Measurements from ENCODE around the gene TRMT2B. TPM values are rescaled to one million over a fixed set of nuclear protein-coding genes. Genes with fewer than 3 reads are reported as not detected.

TRMT2B gene
- total and polyA plus RNA-seq, 2 of the 13 experiments (the other 11 are each of a cell fraction or from before 2014, with no cell fraction given) = 7.0 to 11.2 TPM

DNA sequence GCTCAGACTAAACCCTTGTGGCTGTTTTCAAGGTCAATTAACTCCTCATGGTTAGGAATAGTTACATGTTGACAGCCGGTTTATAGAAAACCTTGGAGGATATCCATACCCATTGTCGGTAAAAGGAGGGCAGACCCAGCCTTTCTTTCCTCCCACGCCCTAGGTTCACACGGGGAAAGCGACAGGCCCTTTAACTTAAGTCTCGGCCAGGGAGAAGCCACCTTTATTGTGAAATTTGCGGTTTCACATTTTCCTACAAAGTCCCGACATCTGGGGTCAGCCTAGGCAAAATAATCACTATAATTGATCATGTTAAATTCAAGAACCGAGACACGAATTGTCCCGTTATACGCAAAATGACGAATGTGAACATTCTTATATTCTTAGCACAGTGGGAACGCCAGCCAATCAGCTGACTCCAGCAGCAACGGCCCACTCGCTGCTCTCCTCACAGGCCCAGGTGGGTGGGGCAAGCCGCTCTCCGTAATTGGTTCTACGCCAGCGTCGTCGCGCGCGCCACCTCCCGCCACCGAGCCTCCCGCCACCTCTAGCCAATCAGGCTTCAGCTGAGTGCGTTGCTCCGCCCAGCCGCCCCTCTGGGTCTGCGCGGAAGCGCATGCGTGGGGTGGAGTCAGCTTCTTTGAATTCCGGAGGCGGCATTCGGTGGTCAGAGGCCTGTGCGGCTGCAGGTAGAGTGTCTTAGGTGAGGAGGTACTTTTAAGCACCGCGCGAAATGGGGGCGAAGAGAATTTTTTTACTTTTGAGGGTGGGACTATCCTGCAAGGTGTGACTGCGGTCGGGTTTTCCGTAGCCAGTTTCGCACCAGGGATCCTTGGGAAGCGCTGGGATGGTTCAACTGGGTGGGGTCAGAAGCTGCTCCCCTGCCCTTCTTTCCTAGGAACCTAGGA, 45.9 kb upstream of the TRMT2B start, which contains the start of gene CENPI (continued):
- TF ChIP-seq ATF2 (CRISPR knock-in tag; IDR thresholded peaks at IDR 0.05) (0 out of 2 replicates have a peak, but pooled peaks have one; percentile 2), ZZZ3 (CRISPR knock-in tag; IDR thresholded peaks at IDR 0.05; ENCODE audit: borderline replicate concordance) (no peak), RFXAP (CRISPR knock-in tag; IDR thresholded peaks at IDR 0.05; ENCODE audit: borderline replicate concordance) (0 out of 2 replicates have a peak, but pooled peaks have one; percentile 55), POGZ (CRISPR knock-in tag; IDR thresholded peaks at IDR 0.05) (peak; percentile 84), HNF4G (IDR thresholded peaks at IDR 0.05; ENCODE audit: borderline replicate concordance, low read depth, low read length) (no peak), HNF4G (CRISPR knock-in tag; IDR thresholded peaks at IDR 0.05; ENCODE audit: borderline replicate concordance, low read depth) (no peak), CERS6 (CRISPR knock-in tag; IDR thresholded peaks at IDR 0.05) (no peak), ZNF263 (CRISPR knock-in tag; IDR thresholded peaks at IDR 0.05) (no peak), RFX1 (IDR thresholded peaks at IDR 0.05) (no peak), MXD4 (CRISPR knock-in tag; IDR thresholded peaks at IDR 0.05) (no peak), MAFK (conservative IDR thresholded peaks at IDR 0.05 in 1 of 2, IDR thresholded peaks at IDR 0.05 in 1 of 2; ENCODE audit: low read length in 2 of 2) (0 out of 4 replicates have a peak, but pooled peaks of 1 of the 2 experiments have one; percentile 6), NPAS2 (CRISPR knock-in tag; IDR thresholded peaks at IDR 0.05; ENCODE audit: borderline replicate concordance) (no peak), ZMYM2 (CRISPR knock-in tag; IDR thresholded peaks at IDR 0.05) (no peak), MLLT10 (CRISPR knock-in tag; IDR thresholded peaks at IDR 0.05) (no peak), SP2 (CRISPR knock-in tag; IDR thresholded peaks at IDR 0.05) (peak; percentile 77), TRIM24 (CRISPR knock-in tag; IDR thresholded peaks at IDR 0.05) (no peak), MXI1 (IDR thresholded peaks at IDR 0.05; ENCODE audit: borderline replicate concordance, low read depth, low read length) (peak; percentile 48; the same call in 1 of the 3 replicates), ASH2L (IDR thresholded peaks at IDR 0.05; ENCODE audit: insufficient read length, low read depth, low read length) (peak; percentile 46), ZBTB4 (CRISPR knock-in tag; IDR thresholded peaks at IDR 0.05; ENCODE audit: borderline replicate concordance) (no peak), ZNF607 (CRISPR knock-in tag; IDR thresholded peaks at IDR 0.05; ENCODE audit: borderline replicate concordance) (no peak), ZNF432 (CRISPR knock-in tag; IDR thresholded peaks at IDR 0.05; ENCODE audit: borderline replicate concordance) (no peak)
- TF ChIP-seq, protein P1, sequence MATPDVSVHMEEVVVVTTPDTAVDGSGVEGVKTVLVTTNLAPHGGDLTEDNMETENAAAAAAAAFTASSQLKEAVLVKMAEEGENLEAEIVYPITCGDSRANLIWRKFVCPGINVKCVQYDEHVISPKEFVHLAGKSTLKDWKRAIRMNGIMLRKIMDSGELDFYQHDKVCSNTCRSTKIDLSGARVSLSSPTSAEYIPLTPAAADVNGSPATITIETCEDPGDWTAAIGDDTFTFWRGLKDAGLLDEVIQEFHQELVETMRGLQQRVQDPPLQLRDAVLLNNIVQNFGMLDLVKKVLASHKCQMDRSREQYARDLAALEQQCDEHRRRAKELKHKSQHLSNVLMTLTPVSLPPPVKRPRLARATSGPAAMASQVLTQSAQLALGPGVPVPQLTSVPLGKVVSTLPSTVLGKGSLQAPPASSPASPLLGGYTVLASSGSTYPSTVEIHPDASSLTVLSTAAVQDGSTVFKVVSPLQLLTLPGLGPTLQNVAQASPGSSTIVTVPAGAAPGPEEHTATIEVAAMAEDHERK (CRISPR knock-in tag; IDR thresholded peaks at IDR 0.05; ENCODE audit: low read depth) = 0 out of 2 replicates have a peak, but pooled peaks have one; percentile 23
